Erythroblast (primary cell): Measurements from ENCODE around the gene HERC5.

Experiments used
- GATA1 ChIP-seq: IDR thresholded peaks from 2 replicates; pipeline ENCODE4 v1.6.1; 2011; ENCODE audit warnings: low read depth, mild to moderate bottlenecking, control low read depth, low read length, moderate library complexity
- POLR2A ChIP-seq: IDR thresholded peaks from 2 replicates; pipeline ENCODE4 v1.6.1; 2011; ENCODE audit warnings: mild to moderate bottlenecking, low read length

GRCh38 chr4:88415982-88416381 lies 40.9 kb upstream of the HERC5 start:
- TF ChIP-seq POLR2A (no peak), GATA1 (no peak)
